ENCODE measurements around the gene ZNF619. TPM values are rescaled to one million over a fixed set of nuclear protein-coding genes. Genes with fewer than 3 reads are reported as not detected.
"Not testable (repeated sequence)": the region's sequence is repeated elsewhere in the genome, so short reads cannot be mapped to it uniquely, and the experiment has no call there.

The ZNF619 gene
- total and polyA plus RNA-seq, 4 donors = 1.3 to 5.9 (median 3.3) TPM

GRCh38 chr3:40456940-40457823 is 19.7 kb upstream of the ZNF619 start, which contains the start of gene RPL14:
Gene RPL14 (plus strand): TSS chr3:40457339. CDS start chr3:40457472, 133 bp downstream.
- Histone ChIP-seq H3K9me3 (ENCODE audit: control insufficient read depth in 4 of 4, low read length in 3 of 4) (no peaks in the 10 kb centered on the region), H3K36me3 (ENCODE audit: control insufficient read depth in 4 of 4, insufficient read depth in 3 of 4, low read depth in 1 of 4, low read length in 3 of 4) (peaks cover 2 to 30% (median 29%) of the 10 kb centered on the region in 4 donors), H3K27me3 (ENCODE audit: control insufficient read depth in 4 of 4, insufficient read depth in 4 of 4, low read length in 3 of 4) (no peaks in the 10 kb centered on the region), H3K27ac (ENCODE audit: low read depth in 1 of 2, low read length in 2 of 2) (peak within 1 kb of the TSS; percentile 88 to 95), H3K4me3 (ENCODE audit: low read depth in 1 of 3, low read length in 3 of 3) (peak within 1 kb of the TSS; percentile 83 to 95 (median 93)), H3K4me1 (ENCODE audit: control insufficient read depth in 4 of 4, insufficient read depth in 4 of 4, low read length in 3 of 4) (peaks cover 0 to 34% (median 20%) of the 10 kb centered on the region in 4 donors), H3K9ac (ENCODE audit: low read depth in 1 of 2, low read length in 2 of 2) (peak within 1 kb of the TSS; percentile 87 to 95)
- TF ChIP-seq FOXA2 (IDR thresholded peaks at IDR 0.05) (no peak), REST (IDR thresholded peaks at IDR 0.05) (peak; percentile 73), YY1 (IDR thresholded peaks at IDR 0.05) (peak; percentile 99), ZBTB33 (IDR thresholded peaks at IDR 0.05) (peak; percentile 65), ATF3 (IDR thresholded peaks at IDR 0.05) (no peak), MAX (IDR thresholded peaks at IDR 0.05) (peak; percentile 88), TAF1 (conservative IDR thresholded peaks at IDR 0.05) (peak; percentile 41), RXRA (IDR thresholded peaks at IDR 0.05) (no peak), JUND (IDR thresholded peaks at IDR 0.05) (no peak), HNF4A (conservative IDR thresholded peaks at IDR 0.05) (no peak), HNF4G (IDR thresholded peaks at IDR 0.05) (no peak), RAD21 (IDR thresholded peaks at IDR 0.05) (no peak), SP1 (IDR thresholded peaks at IDR 0.05) (peak; percentile 59), GABPA (IDR thresholded peaks at IDR 0.05 in 1 of 2, conservative IDR thresholded peaks at IDR 0.05 in 1 of 2) (peak in 1 of 2 donors; percentile 67), EGR1 (IDR thresholded peaks at IDR 0.05; ENCODE audit: low read depth in 2 of 2) (peak in 1 of 2 donors; percentile 37)
- peak; percentile 93 for DNase-seq (ENCODE audit: low spot score)
- under 1% methylated on average over 79 of the region's 79 CpGs for WGBS

GRCh38 chr3:40458473-40458872 is 18.4 kb upstream of the ZNF619 start:
- peaks cover 8 to 43% (median 38%) of the 10 kb centered on the region in 4 donors for H3K36me3 ChIP-seq (ENCODE audit: control insufficient read depth in 4 of 4, insufficient read depth in 3 of 4, low read depth in 1 of 4, low read length in 3 of 4)
- no peaks in the 10 kb centered on the region for H3K9me3 ChIP-seq (ENCODE audit: control insufficient read depth in 4 of 4, low read length in 3 of 4)
- peak overlapping the region in 1 of 2 donors; percentile 88 for H3K27ac ChIP-seq (ENCODE audit: low read depth in 1 of 2, low read length in 2 of 2)
- H3K4me3 ChIP-seq (ENCODE audit: low read depth in 1 of 3, low read length in 3 of 3) = peak overlapping the region; percentile 83 to 95 (median 93)
- no peak for TF ChIP-seq JUND (IDR thresholded peaks at IDR 0.05)
- TF ChIP-seq EGR1 (IDR thresholded peaks at IDR 0.05; ENCODE audit: low read depth in 2 of 2) = no peak
- TF ChIP-seq SP1 (IDR thresholded peaks at IDR 0.05) = no peak
- TF ChIP-seq RXRA (IDR thresholded peaks at IDR 0.05) = no peak
- no peak for TF ChIP-seq RAD21 (IDR thresholded peaks at IDR 0.05)
- H3K27me3 ChIP-seq (ENCODE audit: control insufficient read depth in 4 of 4, insufficient read depth in 4 of 4, low read length in 3 of 4) = no peaks in the 10 kb centered on the region
- peaks cover 0 to 27% (median 15%) of the 10 kb centered on the region in 4 donors for H3K4me1 ChIP-seq (ENCODE audit: control insufficient read depth in 4 of 4, insufficient read depth in 4 of 4, low read length in 3 of 4)
- peak overlapping the region; percentile 87 to 94 for H3K9ac ChIP-seq (ENCODE audit: low read depth in 1 of 2, low read length in 2 of 2)
- DNase-seq (ENCODE audit: low spot score) = no peak
- WGBS = 88% methylated on average over 4 of the region's 4 CpGs

- not testable (repeated sequence) for DNase-seq (ENCODE audit: low spot score); H3K27ac ChIP-seq (ENCODE audit: low read depth in 1 of 2, low read length in 2 of 2); H3K9me3 ChIP-seq (ENCODE audit: control insufficient read depth in 4 of 4, low read length in 3 of 4); H3K27me3 ChIP-seq (ENCODE audit: control insufficient read depth in 4 of 4, insufficient read depth in 4 of 4, low read length in 3 of 4); H3K9ac ChIP-seq (ENCODE audit: low read depth in 1 of 2, low read length in 2 of 2); H3K4me3 ChIP-seq (ENCODE audit: low read depth in 1 of 3, low read length in 3 of 3)
- peaks cover 8 to 63% (median 48%) of the 10 kb centered on the region in 4 donors for H3K36me3 ChIP-seq (ENCODE audit: control insufficient read depth in 4 of 4, insufficient read depth in 3 of 4, low read depth in 1 of 4, low read length in 3 of 4)
- H3K4me1 ChIP-seq (ENCODE audit: control insufficient read depth in 4 of 4, insufficient read depth in 4 of 4, low read length in 3 of 4) = peaks cover 0 to 18% (median 9%) of the 10 kb centered on the region in 4 donors
- 90% methylated on average over 6 of the region's 6 CpGs for WGBS
These were observed 16.4 kb upstream of the ZNF619 start for GRCh38 chr3:40460481-40460880.
